ENCODE measurements around the gene ABO. TPM values are rescaled to one million over a fixed set of nuclear protein-coding genes. Genes with fewer than 3 reads are reported as not detected.
"Not testable (repeated sequence)": the region's sequence is repeated elsewhere in the genome, so short reads cannot be mapped to it uniquely, and the experiment has no call there.

The ABO gene
- total and polyA plus RNA-seq, 2 donors (not counting 1 experiment from before 2014, with no cell fraction given) = not detected

DNA sequence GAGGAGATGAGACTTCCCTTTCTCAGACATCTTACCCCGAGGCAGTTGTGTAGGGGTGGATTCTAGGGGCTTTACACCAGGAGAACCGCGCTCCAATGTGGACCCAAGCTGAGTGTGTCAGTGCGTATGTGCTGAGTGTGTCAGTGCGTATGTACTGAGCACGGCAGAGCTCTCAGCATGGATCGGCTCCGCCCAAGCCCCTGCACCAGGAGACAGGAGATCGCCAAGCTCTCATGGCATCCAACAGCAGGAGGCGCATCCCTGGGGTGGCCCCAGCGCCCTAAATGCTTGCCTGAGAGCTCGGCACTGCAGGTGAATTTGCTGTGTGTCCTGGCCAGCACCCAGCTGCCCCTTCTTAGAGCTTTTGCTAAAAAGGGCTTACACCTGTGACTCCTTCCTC is 53.0 kb downstream of the ABO start:
- H3K27me3 ChIP-seq (replicated peaks in 1 of 4; ENCODE audit: control extremely low read depth in 1 of 4, control insufficient read depth in 3 of 4, insufficient read depth in 4 of 4, low read length in 3 of 4); H3K4me3 ChIP-seq (ENCODE audit: control extremely low read depth in 1 of 5, extremely low read depth in 1 of 5, insufficient read depth in 1 of 5, low read depth in 2 of 5, low read length in 4 of 5); H3K9ac ChIP-seq (ENCODE audit: low read length); CTCF ChIA-PET; H3K27ac Mint-ChIP-seq; ATAC-seq (ENCODE audit: low read depth); DNase-seq; H3K9me3 Mint-ChIP-seq (ENCODE audit: insufficient read depth); H4K20me1 ChIP-seq (ENCODE audit: control insufficient read depth, insufficient read depth, low read length, poor library complexity, severe bottlenecking); H3K9me3 ChIP-seq (ENCODE audit: control extremely low read depth in 1 of 3, control insufficient read depth in 2 of 3, insufficient read depth in 1 of 3, low read length in 2 of 3); H3K4me3 Mint-ChIP-seq; H3K4me1 Mint-ChIP-seq; H3K4me2 ChIP-seq (replicated peaks; ENCODE audit: low read depth, low read length, poor library complexity, severe bottlenecking); H3K79me2 ChIP-seq (ENCODE audit: control insufficient read depth, insufficient read depth, low read length); POLR2A ChIA-PET; H3K36me3 ChIP-seq (replicated peaks in 1 of 2; ENCODE audit: control extremely low read depth in 1 of 2, control insufficient read depth in 1 of 2, extremely low read depth in 1 of 2, insufficient read depth in 2 of 2, low read length in 1 of 2); H3K27ac ChIP-seq (ENCODE audit: low read length in 2 of 2); H3K4me1 ChIP-seq (ENCODE audit: control insufficient read depth in 2 of 2, insufficient read depth in 2 of 2, low read length in 2 of 2); intact Hi-C loops (cut with micrococcal nuclease); H2AFZ ChIP-seq (ENCODE audit: insufficient read depth, low read depth, low read length, poor library complexity, severe bottlenecking): not testable (repeated sequence)
- 97% methylated on average over 9 of the region's 12 CpGs for WGBS (ENCODE audit: insufficient coverage)
- peaks cover 39% of the 10 kb centered on the region for H3K27me3 Mint-ChIP-seq

DNA sequence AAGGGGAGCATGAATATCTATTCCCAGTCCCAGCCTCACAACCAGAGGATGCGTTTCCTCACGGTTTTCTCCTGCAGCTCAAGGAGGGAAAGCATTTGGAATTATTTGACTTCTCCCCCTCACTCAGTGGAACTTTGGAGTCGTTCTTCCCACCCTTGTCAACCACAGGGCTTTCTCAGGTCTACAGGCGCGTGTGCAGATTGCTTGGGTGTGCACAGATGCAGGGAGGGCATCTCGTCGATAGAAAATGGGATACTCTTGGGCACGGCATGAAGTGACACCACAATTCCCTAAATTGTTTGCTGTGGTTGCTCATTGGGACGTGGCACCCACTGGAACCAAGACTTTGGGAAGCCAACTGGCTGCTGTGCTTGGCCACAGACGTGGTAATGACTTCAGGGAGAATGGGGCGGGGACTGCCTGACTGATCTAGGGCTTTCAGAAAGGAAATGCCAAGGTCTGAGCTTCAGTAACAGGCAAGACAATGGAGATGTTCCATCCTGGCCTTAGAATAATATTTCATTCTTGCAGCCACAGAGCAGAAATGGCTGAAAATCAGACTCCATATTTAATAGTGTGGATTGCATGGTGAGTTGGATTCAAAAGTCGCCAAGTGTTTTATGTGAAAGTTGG is 53.7 kb downstream of the ABO start:
- ChIA-PET CTCF (no interaction called here), POLR2A (no interaction called here)
- Mint-ChIP-seq H3K4me3 (no peak overlapping the region), H3K27me3 (peaks cover 40% of the 10 kb centered on the region), H3K4me1 (no peaks in the 10 kb centered on the region), H3K27ac (no peak overlapping the region), H3K9me3 (ENCODE audit: insufficient read depth) (no peaks in the 10 kb centered on the region)
- 87% methylated on average over 8 of the region's 12 CpGs for WGBS (ENCODE audit: insufficient coverage)
- Histone ChIP-seq H3K9me3 (ENCODE audit: control extremely low read depth in 1 of 3, control insufficient read depth in 2 of 3, insufficient read depth in 1 of 3, low read length in 2 of 3) (no peaks in the 10 kb centered on the region), H3K9ac (ENCODE audit: low read length) (no peak overlapping the region), H3K4me2 (replicated peaks; ENCODE audit: low read depth, low read length, poor library complexity, severe bottlenecking) (no peak overlapping the region), H3K4me3 (ENCODE audit: control extremely low read depth in 1 of 5, extremely low read depth in 1 of 5, insufficient read depth in 1 of 5, low read depth in 2 of 5, low read length in 4 of 5) (no peak overlapping the region), H3K79me2 (ENCODE audit: control insufficient read depth, insufficient read depth, low read length) (no peaks in the 10 kb centered on the region), H3K27ac (ENCODE audit: low read length in 2 of 2) (no peak overlapping the region), H3K4me1 (ENCODE audit: control insufficient read depth in 2 of 2, insufficient read depth in 2 of 2, low read length in 2 of 2) (no peaks in the 10 kb centered on the region), H3K36me3 (replicated peaks in 1 of 2; ENCODE audit: control extremely low read depth in 1 of 2, control insufficient read depth in 1 of 2, extremely low read depth in 1 of 2, insufficient read depth in 2 of 2, low read length in 1 of 2) (no peaks in the 10 kb centered on the region), H3K27me3 (replicated peaks in 1 of 4; ENCODE audit: control extremely low read depth in 1 of 4, control insufficient read depth in 3 of 4, insufficient read depth in 4 of 4, low read length in 3 of 4) (peaks cover 0 to 4% (median 0%) of the 10 kb centered on the region in 4 experiments), H4K20me1 (ENCODE audit: control insufficient read depth, insufficient read depth, low read length, poor library complexity, severe bottlenecking) (no peaks in the 10 kb centered on the region), H2AFZ (ENCODE audit: insufficient read depth, low read depth, low read length, poor library complexity, severe bottlenecking) (no peak overlapping the region)
- ATAC-seq (ENCODE audit: low read depth) (no peak), DNase-seq (no peak)
- intact Hi-C loops (cut with micrococcal nuclease) = no loop called here
- TF ChIP-seq EZH2 (IDR thresholded peaks at IDR 0.05; ENCODE audit: borderline replicate concordance, insufficient read depth, low read depth, low read length, poor library complexity, severe bottlenecking) = no peak
- TF ChIP-seq, protein P1, sequence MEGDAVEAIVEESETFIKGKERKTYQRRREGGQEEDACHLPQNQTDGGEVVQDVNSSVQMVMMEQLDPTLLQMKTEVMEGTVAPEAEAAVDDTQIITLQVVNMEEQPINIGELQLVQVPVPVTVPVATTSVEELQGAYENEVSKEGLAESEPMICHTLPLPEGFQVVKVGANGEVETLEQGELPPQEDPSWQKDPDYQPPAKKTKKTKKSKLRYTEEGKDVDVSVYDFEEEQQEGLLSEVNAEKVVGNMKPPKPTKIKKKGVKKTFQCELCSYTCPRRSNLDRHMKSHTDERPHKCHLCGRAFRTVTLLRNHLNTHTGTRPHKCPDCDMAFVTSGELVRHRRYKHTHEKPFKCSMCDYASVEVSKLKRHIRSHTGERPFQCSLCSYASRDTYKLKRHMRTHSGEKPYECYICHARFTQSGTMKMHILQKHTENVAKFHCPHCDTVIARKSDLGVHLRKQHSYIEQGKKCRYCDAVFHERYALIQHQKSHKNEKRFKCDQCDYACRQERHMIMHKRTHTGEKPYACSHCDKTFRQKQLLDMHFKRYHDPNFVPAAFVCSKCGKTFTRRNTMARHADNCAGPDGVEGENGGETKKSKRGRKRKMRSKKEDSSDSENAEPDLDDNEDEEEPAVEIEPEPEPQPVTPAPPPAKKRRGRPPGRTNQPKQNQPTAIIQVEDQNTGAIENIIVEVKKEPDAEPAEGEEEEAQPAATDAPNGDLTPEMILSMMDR (IDR thresholded peaks at IDR 0.05) = no peak

DNA sequence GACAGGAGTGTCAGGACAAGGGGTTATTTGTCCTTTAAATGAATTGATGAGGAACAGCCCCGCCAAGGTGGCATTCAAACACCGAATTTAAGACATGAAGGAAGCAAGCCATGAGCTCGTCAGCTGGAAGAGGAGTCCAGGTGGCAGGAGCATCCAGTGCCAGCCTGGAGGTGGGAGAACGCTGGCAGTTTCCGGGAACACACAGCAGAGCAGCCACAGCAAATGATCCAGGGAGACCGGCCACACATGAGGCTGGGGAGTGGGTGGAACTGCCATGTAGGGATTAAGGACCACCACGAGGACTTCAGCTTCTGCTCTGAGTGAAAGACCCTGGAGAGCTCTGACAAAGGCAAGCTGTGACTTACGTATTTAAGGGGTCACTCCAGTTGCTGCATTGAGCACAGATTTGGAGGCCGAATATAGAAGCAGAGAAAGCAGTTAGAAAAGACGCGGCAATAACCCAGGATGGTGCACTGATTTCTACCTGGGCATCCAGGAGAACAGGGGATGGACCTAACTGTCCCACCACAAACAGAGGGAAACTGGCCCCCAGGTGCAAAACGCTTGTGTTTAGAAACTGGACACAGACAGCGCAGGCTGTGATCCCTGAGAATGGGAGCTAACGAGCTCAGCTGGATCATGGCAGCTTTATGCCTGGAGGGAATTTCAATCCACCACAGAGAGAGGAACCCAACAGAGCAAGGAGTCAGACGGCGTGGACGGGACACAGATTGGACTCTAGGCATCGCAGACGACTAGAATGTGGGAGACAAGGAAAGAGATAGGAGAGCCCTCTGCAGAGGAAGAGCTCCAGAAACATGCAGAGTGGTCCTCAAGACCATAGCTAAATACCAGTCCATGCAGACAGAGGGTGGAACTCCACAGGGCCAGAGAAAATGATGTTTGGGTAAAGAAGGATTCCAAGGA is 56.7 kb downstream of the ABO start:
- H3K9me3 Mint-ChIP-seq (ENCODE audit: insufficient read depth); H3K9me3 ChIP-seq (ENCODE audit: control extremely low read depth in 1 of 3, control insufficient read depth in 2 of 3, insufficient read depth in 1 of 3, low read length in 2 of 3); H3K36me3 ChIP-seq (replicated peaks in 1 of 2; ENCODE audit: control extremely low read depth in 1 of 2, control insufficient read depth in 1 of 2, extremely low read depth in 1 of 2, insufficient read depth in 2 of 2, low read length in 1 of 2); H3K4me3 Mint-ChIP-seq; intact Hi-C loops (cut with micrococcal nuclease); H3K4me2 ChIP-seq (replicated peaks; ENCODE audit: low read depth, low read length, poor library complexity, severe bottlenecking); H2AFZ ChIP-seq (ENCODE audit: insufficient read depth, low read depth, low read length, poor library complexity, severe bottlenecking); DNase-seq; H3K9ac ChIP-seq (ENCODE audit: low read length); H4K20me1 ChIP-seq (ENCODE audit: control insufficient read depth, insufficient read depth, low read length, poor library complexity, severe bottlenecking); H3K27ac ChIP-seq (ENCODE audit: low read length in 2 of 2); POLR2A ChIA-PET; H3K27me3 ChIP-seq (replicated peaks in 1 of 4; ENCODE audit: control extremely low read depth in 1 of 4, control insufficient read depth in 3 of 4, insufficient read depth in 4 of 4, low read length in 3 of 4); H3K4me1 ChIP-seq (ENCODE audit: control insufficient read depth in 2 of 2, insufficient read depth in 2 of 2, low read length in 2 of 2); ATAC-seq (ENCODE audit: low read depth); H3K4me1 Mint-ChIP-seq; H3K27ac Mint-ChIP-seq; H3K4me3 ChIP-seq (ENCODE audit: control extremely low read depth in 1 of 5, extremely low read depth in 1 of 5, insufficient read depth in 1 of 5, low read depth in 2 of 5, low read length in 4 of 5); H3K79me2 ChIP-seq (ENCODE audit: control insufficient read depth, insufficient read depth, low read length); CTCF ChIA-PET: not testable (repeated sequence)
- H3K27me3 Mint-ChIP-seq = peaks cover 51% of the 10 kb centered on the region
- WGBS (ENCODE audit: insufficient coverage) = 88% methylated on average over 17 of the region's 19 CpGs

Measured in B cell (primary cell).